IMR-90 (cell line): ENCODE results near the gene TTC29. TPM values are rescaled to one million over a fixed set of nuclear protein-coding genes. Genes with fewer than 3 reads are reported as not detected.

Experiments
- ATAC-seq: fragments of 200-7000 bp; cut with Tn5 transposase; 2 replicates; pipeline ENCODE4 v1.9.1; 2020; ENCODE audit warnings: low read depth, mild to moderate bottlenecking, moderate library complexity
- BruUV-seq: library from RNA; stranded (reverse); fragments of 400-500 nt; replicated peaks from 2 replicates; lab custom pipeline; 2021; lab: Mats Ljungman, UMichigan
- CTCF ChIA-PET: fragments of 300-600 bp; formaldehyde crosslinking; extraction: SDS; loops from one replicate; lab custom pipeline; 2021; ENCODE audit warnings: antibody characterized with exemption; lab: Yijun Ruan, JAX
- POLR2A ChIA-PET: fragments of 300-600 bp; sonication (Branson Sonifier 250); formaldehyde crosslinking; loops from one replicate; lab custom pipeline; 2022; ENCODE audit warnings: antibody characterized with exemption; ENCODE audit not compliant: unreplicated experiment; lab: Charles Lee
- DNase-seq: peaks from one replicate; pipeline ENCODE4 v3.0.0; 2013
- H2AFZ ChIP-seq: replicated peaks from 2 replicates; pipeline ENCODE3; 2013; ENCODE audit warnings: low read length, mild to moderate bottlenecking; ENCODE audit not compliant: poor library complexity
- H2AK5ac ChIP-seq: 2 replicates; pipeline ENCODE4 v1.6.1; 2013; ENCODE audit warnings: low read depth, low read length, inconsistent platforms
- H2AK9ac ChIP-seq: replicated peaks from 2 replicates; pipeline ENCODE3; 2013; ENCODE audit warnings: mild to moderate bottlenecking, low read depth, low read length, moderate library complexity; ENCODE audit not compliant: poor library complexity
- H2BK120ac ChIP-seq: 2 replicates; pipeline ENCODE4 v1.6.1; 2013; ENCODE audit warnings: low read depth, low read length, inconsistent platforms
- H2BK15ac ChIP-seq: 3 replicates; pipeline ENCODE4 v1.6.1; 2013; ENCODE audit warnings: low read depth, low read length, inconsistent platforms
- H2BK20ac ChIP-seq: 2 replicates; pipeline ENCODE4 v1.6.1; 2013; ENCODE audit warnings: low read depth, mild to moderate bottlenecking, inconsistent platforms, low read length, moderate library complexity
- H2BK5ac ChIP-seq: 2 replicates; pipeline ENCODE4 v1.6.1; 2013; ENCODE audit warnings: mild to moderate bottlenecking, low read depth, low read length, inconsistent platforms; ENCODE audit not compliant: poor library complexity, severe bottlenecking
- H3K14ac ChIP-seq: replicated peaks from 2 replicates; pipeline ENCODE4 v1.6.1; 2013; ENCODE audit warnings: low read depth, low read length, inconsistent platforms
- H3K18ac ChIP-seq: 2 replicates; pipeline ENCODE4 v1.6.1; 2013; ENCODE audit warnings: low read depth, low read length, control low read depth
- H3K23ac ChIP-seq: 2 replicates; pipeline ENCODE4 v1.6.1; 2013; ENCODE audit warnings: low read depth, low read length, inconsistent platforms
- H3K27ac ChIP-seq: 2 replicates; pipeline ENCODE4 v1.5.1; 2013; ENCODE audit warnings: mild to moderate bottlenecking, control low read depth, low read length; ENCODE audit not compliant: insufficient read depth
- H3K27me3 ChIP-seq: 2 replicates; pipeline ENCODE4 v1.6.1; 2013; ENCODE audit warnings: low read length; ENCODE audit not compliant: control insufficient read depth, insufficient read depth
- H3K36me3 ChIP-seq: 2 replicates; pipeline ENCODE4 v1.6.1; 2013; ENCODE audit warnings: low read length, mixed read lengths; ENCODE audit not compliant: control insufficient read depth, insufficient read depth
- H3K4ac ChIP-seq: 2 replicates; pipeline ENCODE4 v1.6.1; 2013; ENCODE audit warnings: low read depth, low read length, inconsistent platforms
- H3K4me1 ChIP-seq: 2 replicates; pipeline ENCODE4 v1.6.1; 2013; ENCODE audit warnings: low read length, mixed read lengths; ENCODE audit not compliant: control insufficient read depth, insufficient read depth
- H3K4me2 ChIP-seq: 2 replicates; pipeline ENCODE4 v1.6.1; 2013; ENCODE audit warnings: low read depth, mild to moderate bottlenecking, control low read depth, low read length, moderate library complexity
- H3K4me3 ChIP-seq: 2 replicates; pipeline ENCODE4 v1.5.1; 2013; ENCODE audit warnings: low read depth, mild to moderate bottlenecking, control low read depth, low read length, moderate library complexity; ENCODE audit not compliant: insufficient read depth
- H3K56ac ChIP-seq: 2 replicates; pipeline ENCODE4 v1.6.1; 2013; ENCODE audit warnings: low read length, inconsistent platforms; ENCODE audit not compliant: insufficient read depth; ENCODE audit errors: extremely low read depth
- H3K79me1 ChIP-seq, 2 experiments: 2 replicates each; pipeline ENCODE4 v1.6.1; 2013; ENCODE audit warnings: low read length in 2 of 2, inconsistent platforms in 1 of 2, low read depth in 1 of 2
- H3K9ac ChIP-seq: 2 replicates; pipeline ENCODE4 v1.6.1; 2013; ENCODE audit warnings: low read depth, low read length, control low read depth
- H3K9me1 ChIP-seq: 2 replicates; pipeline ENCODE4 v1.6.1; 2013; ENCODE audit warnings: low read length, inconsistent platforms; ENCODE audit not compliant: insufficient read depth
- H3K9me3 ChIP-seq: 2 replicates; pipeline ENCODE4 v1.6.1; 2013; ENCODE audit warnings: low read length; ENCODE audit not compliant: control insufficient read depth, insufficient read depth
- H4K20me1 ChIP-seq: 2 replicates; pipeline ENCODE4 v1.6.1; 2013; ENCODE audit warnings: low read length, inconsistent platforms; ENCODE audit not compliant: insufficient read depth
- H4K5ac ChIP-seq: 2 replicates; pipeline ENCODE4 v1.6.1; 2013; ENCODE audit warnings: mild to moderate bottlenecking, low read depth, low read length, control low read depth
- H4K8ac ChIP-seq, 2 experiments: 2 replicates each; pipeline ENCODE4 v1.6.1; 2013; ENCODE audit warnings: low read depth in 2 of 2, low read length in 2 of 2, control low read depth in 1 of 2, inconsistent platforms in 1 of 2
- H4K91ac ChIP-seq: 2 replicates; pipeline ENCODE4 v1.6.1; 2013; ENCODE audit warnings: low read depth, low read length, inconsistent platforms; ENCODE audit not compliant: insufficient read depth
- BHLHE40 ChIP-seq: fragments of 150-350 bp; IDR thresholded peaks from 2 replicates; pipeline ENCODE4 v1.6.1; 2016; ENCODE audit warnings: mild to moderate bottlenecking, low read depth, low read length
- CEBPB ChIP-seq: IDR thresholded peaks from 2 replicates; pipeline ENCODE4 v1.6.1; 2012; ENCODE audit warnings: low read depth, low read length, improper control_type of control experiment
- CHD1 ChIP-seq: IDR thresholded peaks from 2 replicates; pipeline ENCODE4 v1.6.1; 2012; ENCODE audit warnings: low read depth, low read length, improper control_type of control experiment
- CTCF ChIP-seq: conservative IDR thresholded peaks from 2 replicates; pipeline ENCODE4 v1.5.1; 2012; ENCODE audit warnings: mild to moderate bottlenecking, low read depth, low read length, improper control_type of control experiment
- ELK1 ChIP-seq: fragments of 150-350 bp; IDR thresholded peaks from 2 replicates; pipeline ENCODE4 v1.6.1; 2016; ENCODE audit warnings: low read depth, mild to moderate bottlenecking, low read length, moderate library complexity, borderline replicate concordance
- FOS ChIP-seq: fragments of 150-350 bp; IDR thresholded peaks from 2 replicates; pipeline ENCODE4 v1.6.1; 2016; ENCODE audit warnings: low read depth, low read length
- MAFK ChIP-seq: IDR thresholded peaks from 2 replicates; pipeline ENCODE4 v1.6.1; 2012; ENCODE audit warnings: low read depth, low read length, improper control_type of control experiment
- MAZ ChIP-seq: IDR thresholded peaks from 2 replicates; pipeline ENCODE4 v1.6.1; 2012; ENCODE audit warnings: low read depth, mild to moderate bottlenecking, low read length, improper control_type of control experiment, moderate library complexity, borderline replicate concordance
- NFE2L2 ChIP-seq: fragments of 150-350 bp; IDR thresholded peaks from 2 replicates; pipeline ENCODE4 v1.6.1; 2016; ENCODE audit warnings: low read depth, mild to moderate bottlenecking, low read length
- POLR2A ChIP-seq: IDR thresholded peaks from 2 replicates; pipeline ENCODE4 v1.6.1; 2012; ENCODE audit warnings: mild to moderate bottlenecking, low read depth, low read length
- RAD21 ChIP-seq: IDR thresholded peaks from 2 replicates; pipeline ENCODE4 v1.6.1; 2012; ENCODE audit warnings: low read length, improper control_type of control experiment
- RCOR1 ChIP-seq: IDR thresholded peaks from 2 replicates; pipeline ENCODE4 v1.6.1; 2012; ENCODE audit warnings: mild to moderate bottlenecking, low read length, improper control_type of control experiment; ENCODE audit not compliant: insufficient replicate concordance
- SMC3 ChIP-seq: fragments of 150-350 bp; IDR thresholded peaks from 2 replicates; pipeline ENCODE4 v1.6.1; 2016; ENCODE audit warnings: low read depth, mild to moderate bottlenecking, antibody characterized with exemption, low read length, moderate library complexity
- USF2 ChIP-seq: fragments of 150-350 bp; IDR thresholded peaks from 2 replicates; pipeline ENCODE4 v1.6.1; 2017; ENCODE audit warnings: mild to moderate bottlenecking, antibody characterized with exemption, low read length, low read depth
- WGBS, 2 experiments: methylation state at CpG; one replicate each; pipeline versions ENCODE4 v1.1.5 to v1.1.7; 2013; ENCODE audit warnings: missing lambda C conversion rate in 2 of 2; ENCODE audit not compliant: insufficient read length in 1 of 2; ENCODE audit errors: extremely low coverage in 2 of 2; 5-methylcytosine and 5-hydroxymethylcytosine counted together
- dilution Hi-C: fragments of 300-500 bp; cut with HindIII; formaldehyde crosslinking; loops from one replicate; pipeline ENCODE4 v1.14.3; 2018; ENCODE audit warnings: low sequenced_read_pairs; ENCODE audit not compliant: unreplicated experiment
- in situ Hi-C: fragments of 300-500 bp; cut with MboI; formaldehyde crosslinking; loops from 3 replicates; pipeline ENCODE4 v1.14.3; 2019; ENCODE audit warnings: low sequenced_read_pairs, inconsistent platforms, mixed read lengths
- intact Hi-C: fragments of 100-400 bp; cut with micrococcal nuclease; formaldehyde crosslinking; loops from 2 replicates; pipeline ENCODE4 v1.10.0; 2022
- polyA plus RNA-seq, 3 experiments: library from polyadenylated mRNA; depleted of rRNA; stranded (reverse); fragments of >200 nt; gene quantifications; 2 replicates each; pipeline ENCODE4 v1.2.3, GENCODE V29; 2012; ENCODE audit warnings: low replicate concordance in 1 of 3
- total RNA-seq: library from RNA; depleted of rRNA; stranded (reverse); fragments of >200 nt; gene quantifications from 2 replicates; pipeline ENCODE4 v1.2.3, GENCODE V29; 2012

Gene TTC29
- total and polyA plus RNA-seq, 2 of the 4 experiments (the other 2 are of a cell fraction): not detected

GRCh38 chr4:146960634-146961033 lies 15.0 kb upstream of the TTC29 start:
- H3K4me2 ChIP-seq: no peak overlapping the region

More at GRCh38 chr4:146960634-146961033, 15.0 kb upstream of the TTC29 start:
- no peak overlapping the region for H3K4ac ChIP-seq
- TF ChIP-seq CTCF (no peak), FOS (no peak), MAZ (no peak), RAD21 (no peak), SMC3 (no peak), CEBPB (no peak), POLR2A (no peak), MAFK (no peak), RCOR1 (no peak), USF2 (no peak), CHD1 (no peak), NFE2L2 (no peak), BHLHE40 (no peak), ELK1 (no peak)
- DNase-seq (no peak), ATAC-seq (no peak)
- H3K27ac ChIP-seq: no peak overlapping the region
- no peak overlapping the region for H3K23ac ChIP-seq
- no peaks in the 10 kb centered on the region for H3K9me1 ChIP-seq
- H4K20me1 ChIP-seq: no peaks in the 10 kb centered on the region
- WGBS, 2 experiments: no CpG with 5 or more reads among the region's 2 CpGs
- no peak overlapping the region for H4K8ac ChIP-seq
- H4K5ac ChIP-seq: no peak overlapping the region
- no peak overlapping the region for H3K9ac ChIP-seq
- H3K79me1 ChIP-seq: no peaks in the 10 kb centered on the region
- ChIA-PET POLR2A (no interaction called here), CTCF (no interaction called here)
- BruUV-seq: no TSS peak
- H2AFZ ChIP-seq: no peak overlapping the region
- H2AK9ac ChIP-seq: no peak overlapping the region
- no peak overlapping the region for H2BK120ac ChIP-seq
- H3K4me3 ChIP-seq: no peak overlapping the region
- no peak overlapping the region for H2BK15ac ChIP-seq
- no peak overlapping the region for H3K18ac ChIP-seq
- H3K9me3 ChIP-seq: no peaks in the 10 kb centered on the region
- no peak overlapping the region for H4K91ac ChIP-seq
- H3K4me1 ChIP-seq: no peaks in the 10 kb centered on the region
- no peak overlapping the region for H2BK5ac ChIP-seq
- H2AK5ac ChIP-seq: no peak overlapping the region
- dilution Hi-C loops: no loop called here
- H3K14ac ChIP-seq: no peak overlapping the region
- in situ Hi-C loops: no loop called here
- intact Hi-C loops: no loop called here
- no peak overlapping the region for H3K56ac ChIP-seq
- H2BK20ac ChIP-seq: no peak overlapping the region
- H3K36me3 ChIP-seq: no peaks in the 10 kb centered on the region
- no peaks in the 10 kb centered on the region for H3K27me3 ChIP-seq
